Measurements from ENCODE around the gene CAVIN2.

The CAVIN2 gene

DNA sequence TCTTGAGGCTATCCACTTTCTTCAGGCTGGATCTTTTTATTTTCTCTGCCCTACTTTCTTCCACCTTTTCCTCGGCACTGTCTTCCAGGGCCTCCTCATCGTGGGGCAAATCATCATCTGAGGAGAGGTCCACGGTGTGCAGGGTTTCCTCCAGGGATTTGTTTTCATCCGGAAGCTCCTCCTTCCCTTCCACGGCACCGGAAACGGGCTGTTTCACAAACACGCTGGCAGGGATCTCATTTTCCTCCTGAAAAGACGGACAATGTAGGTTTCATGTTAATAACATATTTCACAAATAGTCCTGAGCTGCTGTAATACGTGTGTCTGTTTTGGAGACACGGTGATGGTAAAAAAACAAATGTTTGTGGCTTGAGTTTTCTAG lies 10.4 kb downstream of the CAVIN2 start:
- TF ChIP-seq EZH2 (optimal IDR thresholded peaks at IDR 0.05; ENCODE audit: low read depth, low read length) (no peak), EZH2phosphoT487 (IDR thresholded peaks at IDR 0.05; ENCODE audit: low read length) (no peak)
- TF ChIP-seq, protein P1, sequence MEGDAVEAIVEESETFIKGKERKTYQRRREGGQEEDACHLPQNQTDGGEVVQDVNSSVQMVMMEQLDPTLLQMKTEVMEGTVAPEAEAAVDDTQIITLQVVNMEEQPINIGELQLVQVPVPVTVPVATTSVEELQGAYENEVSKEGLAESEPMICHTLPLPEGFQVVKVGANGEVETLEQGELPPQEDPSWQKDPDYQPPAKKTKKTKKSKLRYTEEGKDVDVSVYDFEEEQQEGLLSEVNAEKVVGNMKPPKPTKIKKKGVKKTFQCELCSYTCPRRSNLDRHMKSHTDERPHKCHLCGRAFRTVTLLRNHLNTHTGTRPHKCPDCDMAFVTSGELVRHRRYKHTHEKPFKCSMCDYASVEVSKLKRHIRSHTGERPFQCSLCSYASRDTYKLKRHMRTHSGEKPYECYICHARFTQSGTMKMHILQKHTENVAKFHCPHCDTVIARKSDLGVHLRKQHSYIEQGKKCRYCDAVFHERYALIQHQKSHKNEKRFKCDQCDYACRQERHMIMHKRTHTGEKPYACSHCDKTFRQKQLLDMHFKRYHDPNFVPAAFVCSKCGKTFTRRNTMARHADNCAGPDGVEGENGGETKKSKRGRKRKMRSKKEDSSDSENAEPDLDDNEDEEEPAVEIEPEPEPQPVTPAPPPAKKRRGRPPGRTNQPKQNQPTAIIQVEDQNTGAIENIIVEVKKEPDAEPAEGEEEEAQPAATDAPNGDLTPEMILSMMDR (IDR thresholded peaks at IDR 0.05; ENCODE audit: low read length) = no peak
- Histone ChIP-seq H2AFZ (ENCODE audit: low read length) (no peak overlapping the region), H3K79me2 (ENCODE audit: low read length) (no peaks in the 10 kb centered on the region), H3K27me3 (replicated peaks; ENCODE audit: insufficient read depth, low read length) (no peaks in the 10 kb centered on the region), H3K27ac (ENCODE audit: low read length) (no peak overlapping the region), H3F3A (ENCODE audit: insufficient read depth, low read length) (no peaks in the 10 kb centered on the region), H3K9me3 (replicated peaks; ENCODE audit: insufficient read depth, low read length) (no peaks in the 10 kb centered on the region), H3K36me3 (replicated peaks; ENCODE audit: insufficient read depth, low read length) (no peaks in the 10 kb centered on the region), H3K9me2 (replicated peaks; ENCODE audit: insufficient read depth, low read length) (no peaks in the 10 kb centered on the region), H3K4me3 (ENCODE audit: low read length) (no peak overlapping the region), H3K4me2 (ENCODE audit: low read depth, low read length) (no peak overlapping the region), H4K20me1 (ENCODE audit: insufficient read depth, low read length) (no peaks in the 10 kb centered on the region), H3K9ac (ENCODE audit: low read length) (no peak overlapping the region), H3K4me1 (ENCODE audit: low read length) (no peaks in the 10 kb centered on the region)
- DNase-seq = no peak

DNA sequence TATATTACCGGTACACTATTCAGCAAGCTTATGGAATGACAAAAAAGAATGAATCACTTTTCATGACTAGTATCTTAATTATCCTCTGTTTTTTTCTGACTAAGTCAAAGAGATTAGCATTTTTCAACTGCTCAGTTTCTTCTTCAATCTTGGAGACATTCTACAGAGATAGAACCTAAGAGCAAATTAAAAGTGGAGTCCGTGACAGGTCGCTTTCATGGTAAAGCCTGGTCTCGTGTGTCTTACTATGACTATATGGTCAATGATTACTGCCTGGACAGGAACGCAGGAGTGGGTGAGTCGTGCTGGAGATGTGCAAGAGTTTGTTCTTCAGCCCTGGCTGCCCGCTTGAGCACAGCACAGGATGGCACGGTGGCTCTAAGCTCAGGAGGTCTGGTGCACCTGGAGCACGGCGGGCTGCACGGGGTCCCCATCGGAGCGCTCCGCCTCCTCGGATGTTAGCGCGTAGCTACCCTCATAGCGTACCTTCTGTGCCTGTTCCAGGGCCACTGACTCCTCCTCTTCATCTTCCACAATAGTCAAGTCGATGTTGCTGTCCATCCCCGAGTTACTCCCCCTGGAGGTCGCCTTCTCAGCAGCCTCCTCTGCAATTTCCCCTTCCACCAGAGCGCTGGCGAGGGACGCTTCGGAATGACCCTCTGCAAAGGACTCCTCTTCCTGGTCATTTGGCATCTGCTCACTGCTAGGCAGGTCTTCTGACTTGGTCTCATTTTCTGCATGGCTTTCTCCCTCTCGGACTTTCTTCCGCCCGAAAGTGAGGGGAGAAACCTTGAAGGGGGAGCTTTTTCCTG lies 11.1 kb downstream of the CAVIN2 start:
- no peak overlapping the region for H3K4me3 ChIP-seq (ENCODE audit: low read length)
- no peak overlapping the region for H3K27ac ChIP-seq (ENCODE audit: low read length)
- no peak overlapping the region for H3K4me2 ChIP-seq (ENCODE audit: low read depth, low read length)
- no peaks in the 10 kb centered on the region for H3K9me3 ChIP-seq (replicated peaks; ENCODE audit: insufficient read depth, low read length)
- no peak for DNase-seq
- H3K36me3 ChIP-seq (replicated peaks; ENCODE audit: insufficient read depth, low read length) = no peaks in the 10 kb centered on the region
- H3K27me3 ChIP-seq (replicated peaks; ENCODE audit: insufficient read depth, low read length) = no peaks in the 10 kb centered on the region
- no peak overlapping the region for H3K9ac ChIP-seq (ENCODE audit: low read length)
- H3K9me2 ChIP-seq (replicated peaks; ENCODE audit: insufficient read depth, low read length) = no peaks in the 10 kb centered on the region
- H4K20me1 ChIP-seq (ENCODE audit: insufficient read depth, low read length) = no peaks in the 10 kb centered on the region
- no peaks in the 10 kb centered on the region for H3K4me1 ChIP-seq (ENCODE audit: low read length)
- no peaks in the 10 kb centered on the region for H3K79me2 ChIP-seq (ENCODE audit: low read length)
- TF ChIP-seq EZH2phosphoT487 (IDR thresholded peaks at IDR 0.05; ENCODE audit: low read length) (no peak), EZH2 (optimal IDR thresholded peaks at IDR 0.05; ENCODE audit: low read depth, low read length) (no peak)
- TF ChIP-seq, protein P1 (IDR thresholded peaks at IDR 0.05; ENCODE audit: low read length) = no peak
- H2AFZ ChIP-seq (ENCODE audit: low read length) = no peak overlapping the region
- H3F3A ChIP-seq (ENCODE audit: insufficient read depth, low read length) = no peaks in the 10 kb centered on the region

- no peaks in the 10 kb centered on the region for H4K20me1 ChIP-seq (ENCODE audit: insufficient read depth, low read length)
- no peaks in the 10 kb centered on the region for H3K9me2 ChIP-seq (replicated peaks; ENCODE audit: insufficient read depth, low read length)
- no peak overlapping the region for H3K9ac ChIP-seq (ENCODE audit: low read length)
- H3F3A ChIP-seq (ENCODE audit: insufficient read depth, low read length) = no peaks in the 10 kb centered on the region
- H3K27me3 ChIP-seq (replicated peaks; ENCODE audit: insufficient read depth, low read length) = no peaks in the 10 kb centered on the region
- TF ChIP-seq EZH2 (optimal IDR thresholded peaks at IDR 0.05; ENCODE audit: low read depth, low read length) (no peak), EZH2phosphoT487 (IDR thresholded peaks at IDR 0.05; ENCODE audit: low read length) (no peak)
- TF ChIP-seq, protein P1 (IDR thresholded peaks at IDR 0.05; ENCODE audit: low read length) = no peak
- H3K4me1 ChIP-seq (ENCODE audit: low read length) = no peaks in the 10 kb centered on the region
- no peak for DNase-seq
- H3K27ac ChIP-seq (ENCODE audit: low read length) = no peak overlapping the region
- no peaks in the 10 kb centered on the region for H3K79me2 ChIP-seq (ENCODE audit: low read length)
- H3K4me2 ChIP-seq (ENCODE audit: low read depth, low read length) = no peak overlapping the region
- no peak overlapping the region for H2AFZ ChIP-seq (ENCODE audit: low read length)
- H3K36me3 ChIP-seq (replicated peaks; ENCODE audit: insufficient read depth, low read length) = no peaks in the 10 kb centered on the region
- H3K4me3 ChIP-seq (ENCODE audit: low read length) = no peak overlapping the region
- no peaks in the 10 kb centered on the region for H3K9me3 ChIP-seq (replicated peaks; ENCODE audit: insufficient read depth, low read length)
These were observed 11.8 kb downstream of the CAVIN2 start for GRCh38 chr2:191835100-191835499.
